ENCODE measurements around the gene RSU1. TPM values are rescaled to one million over a fixed set of nuclear protein-coding genes. Genes with fewer than 3 reads are reported as not detected.

Gene RSU1
- total RNA-seq, 1 experiment from 2014 or later = 54.4 TPM

GRCh38 chr10:16570731-16571130 lies 246.5 kb downstream of the RSU1 start:
- ChIA-PET POLR2A (no interaction called here), CTCF (no interaction called here)
- H3K27me3 Mint-ChIP-seq (ENCODE audit: insufficient read depth, unreplicated experiment) = peaks cover 26% of the 10 kb centered on the region
- no peak for DNase-seq (ENCODE audit: unreplicated experiment)
- no peaks in the 10 kb centered on the region for H3K36me3 Mint-ChIP-seq (ENCODE audit: insufficient read depth, unreplicated experiment)
- H3K4me1 Mint-ChIP-seq (ENCODE audit: insufficient read depth, unreplicated experiment) = no peaks in the 10 kb centered on the region
- H3K9me3 Mint-ChIP-seq (ENCODE audit: unreplicated experiment) = no peaks in the 10 kb centered on the region
- no peak overlapping the region for H3K4me3 Mint-ChIP-seq (ENCODE audit: unreplicated experiment)
- H3K27ac Mint-ChIP-seq (ENCODE audit: low read depth, unreplicated experiment) = no peak overlapping the region
- no TSS peak for BruUV-seq (replicated peaks)
- no peak for TF ChIP-seq CTCF (IDR thresholded peaks at IDR 0.05; ENCODE audit: unreplicated experiment)
- intact Hi-C loops (cut with micrococcal nuclease) = loop anchor here (10.0 kb wide), 1 partner anchor 204 kb away; no protein-coding TSS in a partner anchor

- no TSS peak for BruUV-seq (replicated peaks)
Observed at GRCh38 chr10:16566202-16566805, 250.9 kb downstream of the RSU1 start.

GRCh38 chr10:16565604-16566003 lies 251.6 kb downstream of the RSU1 start:
- CTCF ChIA-PET = interaction anchor here (0.6 kb wide), 2 partner anchors 175 to 284 kb away, joined by 3 read pairs; no protein-coding TSS in a partner anchor
- POLR2A ChIA-PET = no interaction called here

More at GRCh38 chr10:16566202-16566805, 250.9 kb downstream of the RSU1 start:
- intact Hi-C loops (cut with micrococcal nuclease) = no loop called here
- Mint-ChIP-seq H3K27me3 (ENCODE audit: insufficient read depth, unreplicated experiment) (no peaks in the 10 kb centered on the region), H3K4me1 (ENCODE audit: insufficient read depth, unreplicated experiment) (no peaks in the 10 kb centered on the region), H3K4me3 (ENCODE audit: unreplicated experiment) (no peak overlapping the region), H3K27ac (ENCODE audit: low read depth, unreplicated experiment) (no peak overlapping the region), H3K36me3 (ENCODE audit: insufficient read depth, unreplicated experiment) (no peaks in the 10 kb centered on the region), H3K9me3 (ENCODE audit: unreplicated experiment) (no peaks in the 10 kb centered on the region)
- ChIA-PET POLR2A (no interaction called here), CTCF (interaction anchor here (0.6 kb wide), 2 partner anchors 176 to 285 kb away, joined by 3 read pairs; no protein-coding TSS in a partner anchor)
- TF ChIP-seq CTCF (IDR thresholded peaks at IDR 0.05; ENCODE audit: unreplicated experiment) = no peak
- DNase-seq (ENCODE audit: unreplicated experiment) = no peak

GRCh38 chr10:16562891-16563290 lies 254.3 kb downstream of the RSU1 start:
- Mint-ChIP-seq H3K4me1 (ENCODE audit: insufficient read depth, unreplicated experiment) (no peaks in the 10 kb centered on the region), H3K36me3 (ENCODE audit: insufficient read depth, unreplicated experiment) (no peaks in the 10 kb centered on the region), H3K27ac (ENCODE audit: low read depth, unreplicated experiment) (no peak overlapping the region), H3K27me3 (ENCODE audit: insufficient read depth, unreplicated experiment) (no peaks in the 10 kb centered on the region), H3K9me3 (ENCODE audit: unreplicated experiment) (no peaks in the 10 kb centered on the region), H3K4me3 (ENCODE audit: unreplicated experiment) (no peak overlapping the region)
- ChIA-PET POLR2A (no interaction called here), CTCF (no interaction called here)
- intact Hi-C loops (cut with micrococcal nuclease) = no loop called here
- no TSS peak for BruUV-seq (replicated peaks)
- no peak for TF ChIP-seq CTCF (IDR thresholded peaks at IDR 0.05; ENCODE audit: unreplicated experiment)
- no peak for DNase-seq (ENCODE audit: unreplicated experiment)

More at GRCh38 chr10:16565604-16566003, 251.6 kb downstream of the RSU1 start:
- Mint-ChIP-seq H3K36me3 (ENCODE audit: insufficient read depth, unreplicated experiment) (no peaks in the 10 kb centered on the region), H3K27me3 (ENCODE audit: insufficient read depth, unreplicated experiment) (no peaks in the 10 kb centered on the region), H3K9me3 (ENCODE audit: unreplicated experiment) (no peaks in the 10 kb centered on the region), H3K4me3 (ENCODE audit: unreplicated experiment) (no peak overlapping the region), H3K27ac (ENCODE audit: low read depth, unreplicated experiment) (no peak overlapping the region), H3K4me1 (ENCODE audit: insufficient read depth, unreplicated experiment) (no peaks in the 10 kb centered on the region)
- no TSS peak for BruUV-seq (replicated peaks)
- no peak for TF ChIP-seq CTCF (IDR thresholded peaks at IDR 0.05; ENCODE audit: unreplicated experiment)
- DNase-seq (ENCODE audit: unreplicated experiment) = no peak
- intact Hi-C loops (cut with micrococcal nuclease) = no loop called here
